ENCODE results near the gene FARP1.

The FARP1 gene

GRCh38 chr13:98436233-98436910 is 293.5 kb downstream of the FARP1 start:
- no peak for DNase-seq

GRCh38 chr13:98438246-98439125 is 295.6 kb downstream of the FARP1 start:
- no peak for DNase-seq

- DNase-seq: no peak
These were observed 296.4 kb downstream of the FARP1 start for GRCh38 chr13:98439126-98439828.

- DNase-seq: no peak
These were observed 297.0 kb downstream of the FARP1 start for GRCh38 chr13:98439896-98440295.

- DNase-seq: no peak
These were observed 297.6 kb downstream of the FARP1 start for GRCh38 chr13:98440390-98441055.

- DNase-seq: no peak
These were observed 298.3 kb downstream of the FARP1 start for GRCh38 chr13:98441056-98441676.

- DNase-seq: no peak
These were observed 299.7 kb downstream of the FARP1 start for GRCh38 chr13:98442391-98443230.

- no peak for DNase-seq
These were observed 300.4 kb downstream of the FARP1 start for GRCh38 chr13:98443329-98443728.

GRCh38 chr13:98443800-98444325 is 301.0 kb downstream of the FARP1 start:
- no peak for DNase-seq

GRCh38 chr13:98444381-98444780 is 301.5 kb downstream of the FARP1 start:
- DNase-seq: no peak

GRCh38 chr13:98445340-98446233 is 302.7 kb downstream of the FARP1 start:
- DNase-seq: peak; percentile 77

- DNase-seq: no peak
These were observed 303.3 kb downstream of the FARP1 start for GRCh38 chr13:98446234-98446621.

- DNase-seq: no peak
These were observed 304.2 kb downstream of the FARP1 start for GRCh38 chr13:98447130-98447529.

GRCh38 chr13:98447881-98448641 is 305.2 kb downstream of the FARP1 start:
- peak; percentile 51 for DNase-seq

- DNase-seq: no peak
These were observed 305.7 kb downstream of the FARP1 start for GRCh38 chr13:98448642-98448928.

- no peak for DNase-seq
These were observed 306.4 kb downstream of the FARP1 start for GRCh38 chr13:98449273-98449672.

- no peak for DNase-seq
These were observed 307.1 kb downstream of the FARP1 start for GRCh38 chr13:98450026-98450425.

- peak; percentile 39 for DNase-seq
These were observed 307.7 kb downstream of the FARP1 start for GRCh38 chr13:98450539-98451111.
